Astrocyte of the spinal cord (primary cell): ENCODE data around the gene TMEM221.

Source experiments
- DNase-seq: peaks from one replicate; pipeline ENCODE4 v3.0.0; 2011; ENCODE audit warnings: low read depth, low spot score
- H3K4me3 ChIP-seq: 2 replicates; pipeline ENCODE4 v1.5.1; 2011; ENCODE audit warnings: low read depth, mild to moderate bottlenecking, low read length, moderate library complexity
- in situ Hi-C: cut with HindIII; loops from 2 replicates; pipeline ENCODE4 v1.10.0; 2017; ENCODE audit warnings: low sequenced_read_pairs
- TF ChIP-seq, protein P1 (sequence below): IDR thresholded peaks from 2 replicates; pipeline ENCODE4 v1.5.1; 2012; ENCODE audit warnings: low read depth, mild to moderate bottlenecking, low read length, inconsistent platforms

Gene TMEM221

DNA sequence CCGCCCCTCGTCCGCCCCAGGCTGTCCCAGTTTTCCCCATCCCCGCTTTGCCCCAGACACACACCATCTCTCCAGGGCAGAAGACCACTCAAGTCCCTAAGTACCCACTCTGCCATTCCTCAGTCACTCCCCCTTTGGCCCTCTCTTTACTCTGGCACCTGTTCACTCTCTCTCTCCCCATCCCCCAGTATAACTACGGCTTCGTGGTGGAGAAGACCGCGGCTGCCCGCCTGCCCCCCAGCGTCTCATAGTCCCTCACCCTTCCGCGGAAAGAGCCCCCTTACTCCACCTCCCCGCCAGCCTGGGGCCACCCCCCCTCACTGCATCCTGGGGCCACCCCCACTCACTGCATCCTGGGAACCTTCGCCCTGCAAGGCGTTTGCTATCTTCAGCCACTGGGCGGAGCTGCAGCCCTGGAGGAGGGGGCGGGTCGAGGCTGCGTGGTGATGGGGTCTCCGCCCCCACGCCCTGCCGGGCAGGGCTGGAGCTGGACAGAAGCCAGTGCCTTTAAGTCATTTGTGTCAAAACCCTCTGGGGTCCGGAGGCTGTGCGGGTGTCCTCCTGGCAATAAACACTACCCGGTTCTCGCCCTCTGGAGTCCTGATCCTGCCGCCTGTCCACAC, 23.6 kb downstream of the TMEM221 start:
- DNase-seq, result peak; percentile 48
- in situ Hi-C loops, result no loop called here
- TF ChIP-seq, protein P1, sequence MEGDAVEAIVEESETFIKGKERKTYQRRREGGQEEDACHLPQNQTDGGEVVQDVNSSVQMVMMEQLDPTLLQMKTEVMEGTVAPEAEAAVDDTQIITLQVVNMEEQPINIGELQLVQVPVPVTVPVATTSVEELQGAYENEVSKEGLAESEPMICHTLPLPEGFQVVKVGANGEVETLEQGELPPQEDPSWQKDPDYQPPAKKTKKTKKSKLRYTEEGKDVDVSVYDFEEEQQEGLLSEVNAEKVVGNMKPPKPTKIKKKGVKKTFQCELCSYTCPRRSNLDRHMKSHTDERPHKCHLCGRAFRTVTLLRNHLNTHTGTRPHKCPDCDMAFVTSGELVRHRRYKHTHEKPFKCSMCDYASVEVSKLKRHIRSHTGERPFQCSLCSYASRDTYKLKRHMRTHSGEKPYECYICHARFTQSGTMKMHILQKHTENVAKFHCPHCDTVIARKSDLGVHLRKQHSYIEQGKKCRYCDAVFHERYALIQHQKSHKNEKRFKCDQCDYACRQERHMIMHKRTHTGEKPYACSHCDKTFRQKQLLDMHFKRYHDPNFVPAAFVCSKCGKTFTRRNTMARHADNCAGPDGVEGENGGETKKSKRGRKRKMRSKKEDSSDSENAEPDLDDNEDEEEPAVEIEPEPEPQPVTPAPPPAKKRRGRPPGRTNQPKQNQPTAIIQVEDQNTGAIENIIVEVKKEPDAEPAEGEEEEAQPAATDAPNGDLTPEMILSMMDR, result peak; percentile 66
- H3K4me3 ChIP-seq, result no peak overlapping the region

DNA sequence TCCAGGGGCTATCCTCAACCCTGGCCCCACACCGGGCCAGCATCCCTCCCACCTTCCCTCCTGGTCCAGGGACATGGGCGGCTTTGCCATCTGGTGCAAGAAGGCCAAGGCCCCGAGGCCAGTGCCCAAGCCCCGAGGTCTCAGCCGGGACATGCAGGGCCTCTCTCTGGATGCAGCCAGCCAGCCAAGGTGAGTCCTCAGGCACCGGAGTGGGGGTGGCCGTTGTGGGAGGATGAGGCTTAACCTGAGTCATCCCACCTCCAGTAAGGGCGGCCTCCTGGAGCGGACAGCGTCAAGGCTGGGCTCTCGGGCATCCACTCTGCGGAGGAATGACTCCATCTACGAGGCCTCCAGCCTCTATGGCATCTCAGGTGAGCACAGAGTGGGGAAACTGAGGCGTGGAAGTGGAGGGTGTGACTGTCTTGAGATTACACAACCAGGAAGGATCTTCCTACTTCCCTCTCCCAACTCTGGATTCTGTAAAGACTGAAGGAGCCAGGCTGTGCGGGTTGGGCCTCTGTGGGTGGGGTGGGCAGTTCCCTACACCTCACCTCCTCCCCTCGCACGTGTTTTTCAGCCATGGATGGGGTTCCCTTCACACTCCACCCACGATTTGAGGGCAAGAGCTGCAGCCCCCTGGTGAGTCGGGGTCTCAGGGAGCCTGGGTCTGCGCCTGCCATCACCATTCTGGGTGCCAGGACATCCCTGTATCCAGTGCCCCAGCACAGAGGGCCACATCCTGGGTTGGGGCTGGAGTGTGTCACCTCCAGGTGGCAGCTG, 24.8 kb downstream of the TMEM221 start:
- H3K4me3 ChIP-seq, result no peak overlapping the region
- TF ChIP-seq, protein P1, result no peak
- DNase-seq, result no peak
- in situ Hi-C loops, result no loop called here

DNA sequence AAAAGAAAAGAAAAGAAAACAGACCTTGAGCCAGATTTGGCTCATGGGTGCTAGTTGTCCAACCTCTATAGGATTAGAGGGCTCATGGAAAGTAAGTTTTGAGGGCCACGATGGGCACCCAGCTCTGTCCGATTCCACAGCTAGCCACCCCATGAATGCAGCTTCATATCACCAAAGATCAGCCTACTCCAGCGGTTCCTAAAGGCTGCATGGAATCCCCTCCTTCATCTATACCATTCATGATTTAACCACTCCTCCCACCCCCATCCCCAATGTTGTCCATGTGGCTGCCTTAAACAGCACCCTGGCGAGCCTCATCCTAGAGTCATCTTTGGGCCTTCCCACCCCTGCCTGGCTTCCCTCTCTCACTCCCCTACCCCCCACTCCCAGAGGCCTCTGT, 26.5 kb downstream of the TMEM221 start:
- TF ChIP-seq, protein P1, result no peak
- H3K4me3 ChIP-seq, result no peak overlapping the region
- in situ Hi-C loops, result no loop called here
- no peak for DNase-seq

DNA sequence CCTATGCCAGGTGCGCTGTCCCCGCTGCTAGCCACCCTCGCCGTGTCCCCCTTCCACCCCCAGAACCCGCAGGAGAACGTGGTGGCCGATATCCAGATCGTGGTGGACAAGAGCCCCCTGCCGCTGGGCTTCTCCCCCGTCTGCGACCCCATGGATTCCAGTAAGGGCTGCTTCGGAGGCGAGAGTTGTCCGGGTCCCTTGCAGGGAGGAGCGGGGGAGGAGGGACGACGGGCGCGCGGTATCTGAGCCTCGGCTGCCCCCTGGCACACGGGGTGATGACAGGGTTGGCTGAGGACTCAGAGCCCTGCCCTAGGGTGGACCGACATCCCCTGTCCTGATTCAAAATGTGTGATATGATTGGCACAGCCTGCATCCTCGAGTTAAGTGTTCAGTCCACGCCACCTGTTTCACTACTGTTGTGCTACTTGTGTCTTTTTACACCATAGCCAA, 28.0 kb downstream of the TMEM221 start:
- DNase-seq, result peak; percentile 8
- TF ChIP-seq, protein P1, result no peak
- H3K4me3 ChIP-seq, result peak overlapping the region; percentile 79
- in situ Hi-C loops, result no loop called here

DNA sequence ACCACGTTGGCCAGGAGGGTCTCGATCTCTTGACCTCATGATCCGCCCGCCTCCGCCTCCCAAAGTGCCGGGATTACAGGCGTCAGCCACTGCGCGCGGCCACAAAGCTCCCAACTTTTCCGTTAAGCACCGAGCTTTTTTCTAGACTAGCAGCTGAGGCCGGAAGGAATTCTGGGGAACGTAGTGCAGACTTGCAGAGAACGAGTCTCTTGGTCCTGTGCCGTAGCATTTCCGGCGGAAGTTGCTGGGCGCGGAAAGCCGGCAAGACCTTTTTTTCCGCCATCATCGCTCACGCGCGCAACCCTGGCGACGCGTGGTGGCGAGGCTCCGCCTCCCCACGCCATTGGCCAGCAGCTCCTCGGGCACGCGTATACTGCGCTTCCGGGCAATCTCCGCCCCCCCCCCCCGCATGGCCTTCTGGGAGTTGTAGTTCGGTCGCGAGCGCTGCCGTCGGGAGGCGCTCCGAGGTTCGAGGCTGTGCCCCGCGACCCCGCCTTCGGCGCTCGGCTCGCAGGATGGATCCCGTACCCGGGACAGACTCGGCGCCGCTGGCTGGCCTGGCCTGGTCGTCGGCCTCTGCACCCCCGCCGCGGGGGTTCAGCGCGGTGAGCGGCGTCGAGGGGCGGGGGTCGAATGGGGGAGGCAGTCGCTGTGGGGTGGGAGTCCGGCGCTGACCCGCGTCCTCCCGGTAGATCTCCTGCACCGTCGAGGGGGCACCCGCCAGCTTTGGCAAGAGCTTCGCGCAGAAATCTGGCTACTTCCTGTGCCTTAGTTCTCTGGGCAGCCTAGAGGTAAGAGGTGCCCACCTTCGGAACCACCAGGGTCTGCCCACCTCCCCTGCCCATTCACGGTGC, 28.6 kb downstream of the TMEM221 start, which contains the start of gene MVB12A:
TSS of gene MVB12A (plus strand) at position 427 of the 854 bp plus-strand sequence. CDS start at position 516, 89 bp downstream.
- TF ChIP-seq, protein P1, result no peak
- peak within 1 kb of the TSS; percentile 79 for H3K4me3 ChIP-seq
- peak; percentile 100 for DNase-seq
- in situ Hi-C loops, result no loop called here

DNA sequence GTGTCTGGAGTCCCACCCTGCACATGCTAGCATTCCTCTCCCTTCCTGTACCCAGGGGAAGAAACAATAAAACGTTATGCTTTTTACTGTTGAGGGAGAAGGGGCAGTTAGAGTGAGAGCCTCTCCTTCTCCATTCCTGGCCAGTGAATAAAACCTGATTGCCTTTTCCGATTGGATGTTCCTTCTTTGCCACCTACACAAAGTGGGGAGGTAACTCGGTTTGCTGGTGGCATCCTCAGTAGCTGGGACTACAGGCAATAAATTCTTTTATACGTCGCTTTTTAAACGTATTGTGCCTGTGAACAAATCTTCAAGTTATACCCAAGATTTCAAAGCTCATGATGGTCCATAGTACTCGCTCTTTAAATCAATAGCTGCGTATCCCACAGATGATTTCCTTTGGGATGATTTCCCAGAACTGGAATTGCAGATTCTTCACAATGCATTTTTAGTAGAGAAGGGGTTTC, 29.3 kb downstream of the TMEM221 start:
- in situ Hi-C loops, result no loop called here
- DNase-seq, result no peak
- TF ChIP-seq, protein P1, result no peak

More for the DNA sequence above, 29.3 kb downstream of the TMEM221 start:
- H3K4me3 ChIP-seq, result peak overlapping the region; percentile 44
